Activated CD4-positive, CD25-positive, alpha-beta regulatory T cell (primary cell): ENCODE results near the gene TM4SF5.

ENCODE experiments used
- DNase-seq, 4 experiments: peaks; one replicate each; lab custom pipeline; 2025; lab: John Stamatoyannopoulos, UW

The TM4SF5 gene

GRCh38 chr17:4771519-4772234 lies at the start of gene TM4SF5:
TM4SF5 (plus strand) TSS chr17:4771886; CDS start chr17:4771923, 37 bp downstream.
- DNase-seq: no peak

- DNase-seq: no peak
Measured at GRCh38 chr17:4722678-4723240, 48.9 kb upstream of the TM4SF5 start.

GRCh38 chr17:4724650-4725049 lies 47.0 kb upstream of the TM4SF5 start:
- no peak for DNase-seq

GRCh38 chr17:4725646-4726310 lies 45.9 kb upstream of the TM4SF5 start:
- no peak for DNase-seq

GRCh38 chr17:4728124-4728523 lies 43.6 kb upstream of the TM4SF5 start:
- DNase-seq: no peak

GRCh38 chr17:4733073-4733531 lies 38.6 kb upstream of the TM4SF5 start:
- DNase-seq: no peak

GRCh38 chr17:4734857-4735475 lies 36.7 kb upstream of the TM4SF5 start:
- DNase-seq: no peak

- no peak for DNase-seq
Measured at GRCh38 chr17:4735876-4736651, 35.6 kb upstream of the TM4SF5 start.

GRCh38 chr17:4738136-4739121 lies 33.3 kb upstream of the TM4SF5 start:
- no peak for DNase-seq

GRCh38 chr17:4739122-4740024 lies 32.3 kb upstream of the TM4SF5 start, which contains the start of the genes CXCL16 and ZMYND15:
CXCL16 (minus strand) TSS chr17:4739928; CDS start chr17:4739339, 589 bp downstream.
ZMYND15 (plus strand) TSS chr17:4739833; CDS start chr17:4740549, 716 bp downstream.
- DNase-seq: peak in 2 of 4 experiments; percentile 24 to 30

- DNase-seq: no peak
Measured at GRCh38 chr17:4740025-4740351, 31.7 kb upstream of the TM4SF5 start.

GRCh38 chr17:4740584-4740983 lies 31.1 kb upstream of the TM4SF5 start:
- DNase-seq: no peak

GRCh38 chr17:4741544-4741943 lies 30.1 kb upstream of the TM4SF5 start:
- DNase-seq: no peak

GRCh38 chr17:4742133-4742532 lies 29.6 kb upstream of the TM4SF5 start:
- DNase-seq: no peak

GRCh38 chr17:4742629-4743028 lies 29.1 kb upstream of the TM4SF5 start:
- DNase-seq: no peak

- no peak for DNase-seq
Measured at GRCh38 chr17:4743216-4743615, 28.5 kb upstream of the TM4SF5 start.

GRCh38 chr17:4743898-4744297 lies 27.8 kb upstream of the TM4SF5 start:
- DNase-seq: no peak

GRCh38 chr17:4744999-4745969 lies 26.4 kb upstream of the TM4SF5 start:
- no peak for DNase-seq
